Body of pancreas (tissue), 4 donors: ENCODE data around the gene GPATCH2. TPM values are rescaled to one million over a fixed set of nuclear protein-coding genes. Genes with fewer than 3 reads are reported as not detected.
"Not testable (repeated sequence)": the region's sequence is repeated elsewhere in the genome, so short reads cannot be mapped to it uniquely, and the experiment has no call there.

Experiments
- ATAC-seq: fragments of 150-250 bp; one replicate; pipeline ENCODE4 v1.9.1; 2016
- DNase-seq, 4 donors: peaks; one replicate each; pipeline ENCODE4 v3.0.0-alpha.2; 2019
- H3K27ac ChIP-seq, 4 donors: fragments of 200-600 bp; sonication (generic); 1 replicate in 3 of 4; 2 replicates in 1 of 4; pipeline versions ENCODE4 v1.5.1 to v1.6.1; 2016 to 2019; ENCODE audit warnings: mild to moderate bottlenecking in 1 of 4, mixed read lengths in 1 of 4, moderate library complexity in 1 of 4
- H3K27me3 ChIP-seq, 2 donors: fragments of 200-600 bp; sonication (generic); one replicate each; pipeline ENCODE4 v1.6.0; 2016; ENCODE audit warnings: mild to moderate bottlenecking in 1 of 2
- H3K36me3 ChIP-seq, 2 donors: fragments of 200-600 bp; sonication (generic); replicated peaks in 1 of 2; 2 replicates each; pipeline ENCODE4 v1.5.1; 2016; ENCODE audit warnings: low read depth in 2 of 2; ENCODE audit not compliant: insufficient read depth in 1 of 2
- H3K4me1 ChIP-seq: fragments of 200-600 bp; sonication (generic); one replicate; pipeline ENCODE4 v1.6.0; 2016
- H3K4me3 ChIP-seq, 2 donors: fragments of 200-600 bp; sonication (generic); 1 replicate in 1 of 2; 2 replicates in 1 of 2; pipeline ENCODE4 v1.5.1; 2016 to 2019
- H3K9me3 ChIP-seq, 3 donors: fragments of 200-600 bp; sonication (generic); 1 replicate in 2 of 3; 2 replicates in 1 of 3; pipeline ENCODE4 v1.5.1; 2016
- POLR2A ChIP-seq, 3 donors: fragments of 450-650 bp; IDR thresholded peaks; one replicate each; pipeline ENCODE4 v1.6.1; 2016; ENCODE audit warnings: antibody characterized with exemption in 3 of 3, mild to moderate bottlenecking in 2 of 3
- WGBS, 2 donors: methylation state at CpG; one replicate each; pipeline ENCODE4 v1.1.5; 2017; 5-methylcytosine and 5-hydroxymethylcytosine counted together
- intact Hi-C: fragments of 100-400 bp; cut with DNase I; formaldehyde crosslinking; loops from one replicate; pipeline ENCODE4 v1.15.1; 2023
- total RNA-seq, 2 donors: library from RNA; depleted of rRNA; stranded (reverse); fragments of >200 nt; gene quantifications; one replicate each; pipeline ENCODE4 v1.1.0, GENCODE V29; 2016
- TF ChIP-seq, protein P1 (sequence below), 7 experiments: fragments of 450-650 bp in 4 of 7; fragments of 200-600 bp in 3 of 7; sonication (generic) in 3 of 7; IDR thresholded peaks; one replicate each; pipeline ENCODE4 v1.5.1; 2016 to 2019; ENCODE audit warnings: antibody characterized with exemption in 7 of 7

GPATCH2 gene
- total RNA-seq, 2 donors from 2014 or later, result 9.6 to 32.0 TPM

DNA sequence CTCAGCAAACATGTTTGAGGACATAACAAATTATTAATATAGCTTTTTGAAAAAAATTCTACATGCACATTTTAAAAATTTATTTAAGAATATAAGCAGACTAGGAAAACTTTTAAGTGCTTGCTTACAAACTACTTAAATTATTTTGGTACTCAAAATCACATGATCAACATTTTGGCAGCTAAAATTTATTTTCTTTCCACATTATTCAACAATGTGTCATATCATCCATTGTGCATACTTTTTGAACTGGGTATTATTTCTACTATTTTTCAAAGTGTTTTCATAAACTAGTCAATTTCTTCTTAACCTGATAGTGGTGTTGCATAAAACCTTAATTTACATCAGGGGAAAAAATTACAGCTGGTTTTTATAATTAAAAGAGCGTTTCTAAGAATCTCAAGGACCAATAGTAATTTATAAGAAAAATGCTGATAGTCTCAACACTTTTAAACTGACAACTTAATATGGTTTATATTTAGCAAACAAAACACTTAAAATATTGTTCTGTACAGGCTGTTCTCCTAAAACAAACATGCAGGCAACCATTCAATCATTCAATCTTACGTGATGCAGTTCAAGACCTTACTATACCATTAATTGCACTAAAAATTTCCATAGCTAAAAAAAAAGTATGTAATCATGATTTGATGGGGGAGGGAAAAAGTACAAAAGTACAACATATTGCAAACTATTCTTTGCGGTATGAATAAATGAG is 105.0 kb downstream of the GPATCH2 start:
- H3K9me3 ChIP-seq, result no peaks in the 10 kb centered on the region
- TF ChIP-seq, protein P1, sequence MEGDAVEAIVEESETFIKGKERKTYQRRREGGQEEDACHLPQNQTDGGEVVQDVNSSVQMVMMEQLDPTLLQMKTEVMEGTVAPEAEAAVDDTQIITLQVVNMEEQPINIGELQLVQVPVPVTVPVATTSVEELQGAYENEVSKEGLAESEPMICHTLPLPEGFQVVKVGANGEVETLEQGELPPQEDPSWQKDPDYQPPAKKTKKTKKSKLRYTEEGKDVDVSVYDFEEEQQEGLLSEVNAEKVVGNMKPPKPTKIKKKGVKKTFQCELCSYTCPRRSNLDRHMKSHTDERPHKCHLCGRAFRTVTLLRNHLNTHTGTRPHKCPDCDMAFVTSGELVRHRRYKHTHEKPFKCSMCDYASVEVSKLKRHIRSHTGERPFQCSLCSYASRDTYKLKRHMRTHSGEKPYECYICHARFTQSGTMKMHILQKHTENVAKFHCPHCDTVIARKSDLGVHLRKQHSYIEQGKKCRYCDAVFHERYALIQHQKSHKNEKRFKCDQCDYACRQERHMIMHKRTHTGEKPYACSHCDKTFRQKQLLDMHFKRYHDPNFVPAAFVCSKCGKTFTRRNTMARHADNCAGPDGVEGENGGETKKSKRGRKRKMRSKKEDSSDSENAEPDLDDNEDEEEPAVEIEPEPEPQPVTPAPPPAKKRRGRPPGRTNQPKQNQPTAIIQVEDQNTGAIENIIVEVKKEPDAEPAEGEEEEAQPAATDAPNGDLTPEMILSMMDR (IDR thresholded peaks at IDR 0.05), result no peak
- no peak for TF ChIP-seq POLR2A (IDR thresholded peaks at IDR 0.05)
- H3K27ac ChIP-seq, result no peak overlapping the region
- intact Hi-C loops, result no loop called here
- H3K36me3 ChIP-seq, result no peaks in the 10 kb centered on the region
- DNase-seq (no peak), ATAC-seq (no peak)
- H3K4me1 ChIP-seq, result no peaks in the 10 kb centered on the region
- 76 to 78% methylated on average over 3 of the region's 3 CpGs for WGBS, 2 donors
- H3K27me3 ChIP-seq, result no peaks in the 10 kb centered on the region
- no peak overlapping the region for H3K4me3 ChIP-seq

DNA sequence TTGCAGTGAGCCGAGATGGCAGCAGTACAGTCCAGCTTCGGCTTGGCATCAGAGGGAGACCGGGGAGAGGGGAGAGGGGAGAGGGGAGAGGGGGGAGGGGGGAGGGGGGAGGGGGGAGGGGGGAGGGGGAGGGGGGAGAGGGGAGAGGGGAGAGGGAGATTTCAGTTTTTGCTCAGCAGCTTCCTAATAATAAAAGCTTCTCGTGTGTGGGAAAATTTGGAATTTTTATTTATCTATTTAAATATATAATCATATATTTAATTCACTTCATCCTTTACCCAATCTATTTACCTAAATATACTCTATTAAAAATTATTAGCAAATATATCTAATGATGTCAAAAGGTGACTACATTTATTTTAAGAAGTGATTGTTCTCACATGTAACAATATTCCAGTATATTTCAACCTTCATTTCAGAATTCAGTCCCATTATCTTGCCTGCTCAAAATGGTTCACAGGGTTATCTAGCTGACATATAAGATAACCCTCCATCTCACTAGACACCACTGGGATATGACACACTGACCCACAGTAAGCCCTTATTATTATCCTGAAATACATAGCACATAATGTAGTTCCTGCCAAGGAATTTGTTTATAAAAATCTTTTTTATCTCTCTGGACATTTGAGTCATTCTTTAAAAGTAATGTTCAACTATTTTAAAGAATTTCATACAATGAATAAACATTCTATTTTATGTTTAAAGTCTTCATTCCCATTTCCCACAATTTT is 105.9 kb downstream of the GPATCH2 start:
- Histone ChIP-seq H3K9me3 (no peaks in the 10 kb centered on the region), H3K27ac (no peak overlapping the region), H3K36me3 (no peaks in the 10 kb centered on the region), H3K27me3 (no peaks in the 10 kb centered on the region), H3K4me3 (no peak overlapping the region), H3K4me1 (no peaks in the 10 kb centered on the region)
- no peak for TF ChIP-seq POLR2A (IDR thresholded peaks at IDR 0.05)
- TF ChIP-seq, protein P1 (IDR thresholded peaks at IDR 0.05), result no peak
- intact Hi-C loops, result no loop called here
- 96 to 100% methylated on average over 2 to 4 of the region's 4 CpGs for WGBS, 2 donors
- no peak for DNase-seq
- no peak for ATAC-seq

DNA sequence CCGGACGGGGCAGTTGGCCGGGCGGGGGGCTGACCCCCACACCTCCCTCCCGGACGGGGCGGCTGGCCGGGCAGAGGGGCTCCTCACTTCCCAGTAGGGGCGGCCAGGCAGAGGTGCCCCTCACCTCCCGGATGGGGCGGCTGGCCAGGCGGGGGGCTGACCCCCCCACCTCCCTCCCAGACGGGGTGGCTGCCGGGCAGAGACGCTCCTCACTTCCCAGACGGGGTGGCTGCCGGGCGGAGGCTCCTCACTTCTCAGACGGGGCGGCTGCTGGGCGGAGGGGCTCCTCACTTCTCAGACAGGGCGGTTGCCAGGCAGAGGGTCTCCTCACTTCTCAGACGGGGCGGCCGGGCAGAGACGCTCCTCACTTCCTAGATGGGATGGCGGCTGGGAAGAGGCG is 107.0 kb downstream of the GPATCH2 start:
- WGBS, 2 donors, result 95 to 100% methylated on average over 2 to 13 of the region's 28 CpGs
- H3K4me3 ChIP-seq, H3K27ac ChIP-seq, H3K4me1 ChIP-seq, H3K27me3 ChIP-seq, intact Hi-C loops, ATAC-seq, H3K36me3 ChIP-seq, H3K9me3 ChIP-seq, DNase-seq: not testable (repeated sequence)

DNA sequence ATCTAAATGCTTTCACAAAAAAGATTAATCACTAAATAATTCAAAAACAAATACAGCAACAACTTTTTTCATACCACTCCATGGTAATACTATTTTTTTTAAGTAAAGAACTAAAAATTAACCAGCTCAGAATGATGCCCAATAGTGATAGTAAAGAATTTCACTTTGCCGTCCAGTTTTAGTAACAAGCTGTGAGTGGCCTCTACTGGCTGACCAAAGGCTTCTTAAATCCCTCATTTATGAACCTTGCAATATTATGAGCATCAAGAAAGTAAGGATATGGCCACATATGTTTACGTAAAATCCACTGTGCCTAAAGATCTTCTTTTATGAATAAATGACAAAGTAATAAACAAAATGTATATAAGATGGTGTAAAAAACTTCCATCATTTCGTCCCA is 108.6 kb downstream of the GPATCH2 start:
- ATAC-seq, result no peak
- H3K27ac ChIP-seq, result no peak overlapping the region
- DNase-seq, result no peak
- no peaks in the 10 kb centered on the region for H3K36me3 ChIP-seq
- 84 to 91% methylated on average over 3 of the region's 3 CpGs for WGBS, 2 donors
- no peak overlapping the region for H3K4me3 ChIP-seq
- intact Hi-C loops, result no loop called here
- TF ChIP-seq, protein P1 (IDR thresholded peaks at IDR 0.05), result no peak
- TF ChIP-seq POLR2A (IDR thresholded peaks at IDR 0.05), result no peak
- no peaks in the 10 kb centered on the region for H3K4me1 ChIP-seq
- no peaks in the 10 kb centered on the region for H3K9me3 ChIP-seq
- H3K27me3 ChIP-seq, result no peaks in the 10 kb centered on the region

DNA sequence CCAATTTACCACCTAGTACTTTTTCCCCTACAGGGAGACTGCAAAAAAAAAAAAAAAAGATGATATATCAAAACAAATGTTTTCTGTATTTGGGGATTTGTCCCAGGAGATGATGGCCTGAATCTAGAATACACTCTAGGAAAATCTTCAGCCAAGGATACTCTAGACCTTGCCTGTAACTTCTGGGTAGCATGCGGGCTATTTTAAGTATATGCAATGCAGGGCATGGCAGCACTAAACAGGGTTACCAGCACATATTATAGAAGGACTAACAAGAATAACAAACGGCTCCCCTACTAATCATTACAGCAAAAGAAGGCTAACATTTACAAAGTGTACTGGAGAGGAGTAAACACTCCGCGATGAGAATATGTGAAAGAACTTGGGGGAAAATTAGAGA is 109.6 kb downstream of the GPATCH2 start:
- WGBS, 2 donors, result 54 to 86% methylated on average over 4 of the region's 4 CpGs
- H3K4me3 ChIP-seq, result no peak overlapping the region
- H3K4me1 ChIP-seq, result peaks cover 7% of the 10 kb centered on the region
- no peak for TF ChIP-seq POLR2A (IDR thresholded peaks at IDR 0.05)
- TF ChIP-seq, protein P1 (IDR thresholded peaks at IDR 0.05), result no peak
- intact Hi-C loops, result no loop called here
- no peak overlapping the region for H3K27ac ChIP-seq
- DNase-seq, result no peak
- no peaks in the 10 kb centered on the region for H3K36me3 ChIP-seq
- no peaks in the 10 kb centered on the region for H3K9me3 ChIP-seq
- no peak for ATAC-seq
- no peaks in the 10 kb centered on the region for H3K27me3 ChIP-seq
